Measurements from ENCODE around the gene PLCL2. TPM values are rescaled to one million over a fixed set of nuclear protein-coding genes. Genes with fewer than 3 reads are reported as not detected.

The PLCL2 gene
- total and polyA plus RNA-seq, 4 donors, result 1.0 to 16.7 (median 7.1) TPM

- 17 to 24% methylated on average over 2 of the region's 2 CpGs for WGBS, 2 donors
- TF ChIP-seq CTCF (IDR thresholded peaks at IDR 0.05; ENCODE audit: control extremely low read depth, extremely low read depth), result no peak
- Histone ChIP-seq H3K27ac (ENCODE audit: low read depth in 1 of 2, low read length in 1 of 2) (peak overlapping the region in 1 of 2 donors; percentile 66), H3K4me3 (no peak overlapping the region), H3K36me3 (ENCODE audit: control insufficient read depth in 4 of 4, insufficient read depth in 4 of 4, low read length in 4 of 4) (peaks cover 0 to 3% (median under 1%) of the 10 kb centered on the region in 4 donors), H3K9ac (ENCODE audit: insufficient read depth in 1 of 2, low read length in 2 of 2) (no peak overlapping the region), H3K4me1 (ENCODE audit: control insufficient read depth in 5 of 5, insufficient read depth in 5 of 5, low read length in 5 of 5) (peaks cover 0 to 27% (median 0%) of the 10 kb centered on the region in 5 donors), H3K27me3 (ENCODE audit: control insufficient read depth in 3 of 3, insufficient read depth in 3 of 3, low read length in 2 of 3) (no peaks in the 10 kb centered on the region), H3K9me3 (ENCODE audit: control insufficient read depth in 4 of 4, insufficient read depth in 3 of 4, low read length in 3 of 4) (no peaks in the 10 kb centered on the region)
- DNase-seq, result peak in 1 of 3 donors; percentile 11
- ATAC-seq (ENCODE audit: insufficient read depth, low FRiP score), result peak; percentile 88
These were observed 154.8 kb downstream of the PLCL2 start for GRCh38 chr3:17039594-17039993.

- ATAC-seq (ENCODE audit: insufficient read depth, low FRiP score) (no peak), DNase-seq (no peak)
- no peak overlapping the region for H3K4me3 ChIP-seq
- no peaks in the 10 kb centered on the region for H3K9me3 ChIP-seq (ENCODE audit: control insufficient read depth in 4 of 4, insufficient read depth in 3 of 4, low read length in 3 of 4)
- H3K9ac ChIP-seq (ENCODE audit: insufficient read depth in 1 of 2, low read length in 2 of 2), result no peak overlapping the region
- H3K4me1 ChIP-seq (ENCODE audit: control insufficient read depth in 5 of 5, insufficient read depth in 5 of 5, low read length in 5 of 5), result peaks cover 0 to 23% (median 0%) of the 10 kb centered on the region in 5 donors
- TF ChIP-seq CTCF (IDR thresholded peaks at IDR 0.05; ENCODE audit: control extremely low read depth, extremely low read depth), result no peak
- H3K27ac ChIP-seq (ENCODE audit: low read depth in 1 of 2, low read length in 1 of 2), result peak overlapping the region in 1 of 2 donors; percentile 72
- no peaks in the 10 kb centered on the region for H3K27me3 ChIP-seq (ENCODE audit: control insufficient read depth in 3 of 3, insufficient read depth in 3 of 3, low read length in 2 of 3)
- peaks cover 0 to 6% (median under 1%) of the 10 kb centered on the region in 4 donors for H3K36me3 ChIP-seq (ENCODE audit: control insufficient read depth in 4 of 4, insufficient read depth in 4 of 4, low read length in 4 of 4)
- 98 to 100% methylated on average over 5 of the region's 5 CpGs for WGBS, 2 donors
These were observed 155.7 kb downstream of the PLCL2 start for GRCh38 chr3:17040322-17040989.

- no peaks in the 10 kb centered on the region for H3K9me3 ChIP-seq (ENCODE audit: control insufficient read depth in 4 of 4, insufficient read depth in 3 of 4, low read length in 3 of 4)
- H3K36me3 ChIP-seq (ENCODE audit: control insufficient read depth in 4 of 4, insufficient read depth in 4 of 4, low read length in 4 of 4), result peaks cover 0 to 6% (median under 1%) of the 10 kb centered on the region in 4 donors
- H3K4me3 ChIP-seq, result no peak overlapping the region
- no peak for ATAC-seq (ENCODE audit: insufficient read depth, low FRiP score)
- H3K9ac ChIP-seq (ENCODE audit: insufficient read depth in 1 of 2, low read length in 2 of 2), result no peak overlapping the region
- peaks cover 0 to 23% (median 0%) of the 10 kb centered on the region in 5 donors for H3K4me1 ChIP-seq (ENCODE audit: control insufficient read depth in 5 of 5, insufficient read depth in 5 of 5, low read length in 5 of 5)
- peak overlapping the region in 1 of 2 donors; percentile 72 for H3K27ac ChIP-seq (ENCODE audit: low read depth in 1 of 2, low read length in 1 of 2)
- WGBS, 2 donors, result 94 to 95% methylated on average over 5 of the region's 5 CpGs
- no peak for TF ChIP-seq CTCF (IDR thresholded peaks at IDR 0.05; ENCODE audit: control extremely low read depth, extremely low read depth)
- DNase-seq, result no peak
- H3K27me3 ChIP-seq (ENCODE audit: control insufficient read depth in 3 of 3, insufficient read depth in 3 of 3, low read length in 2 of 3), result no peaks in the 10 kb centered on the region
These were observed 156.2 kb downstream of the PLCL2 start for GRCh38 chr3:17040990-17041377.
